Measurements from ENCODE around the gene ST6GALNAC4. TPM values are rescaled to one million over a fixed set of nuclear protein-coding genes. Genes with fewer than 3 reads are reported as not detected.
A peak's percentile ranks its signal among the peaks of the same experiment; 100 is the strongest.
"Not testable (repeated sequence)": the region's sequence is repeated elsewhere in the genome, so short reads cannot be mapped to it uniquely, and the experiment has no call there.

The ST6GALNAC4 gene
- total and polyA plus RNA-seq, 8 donors, result 20.7 to 89.9 (median 26.4) TPM

DNA sequence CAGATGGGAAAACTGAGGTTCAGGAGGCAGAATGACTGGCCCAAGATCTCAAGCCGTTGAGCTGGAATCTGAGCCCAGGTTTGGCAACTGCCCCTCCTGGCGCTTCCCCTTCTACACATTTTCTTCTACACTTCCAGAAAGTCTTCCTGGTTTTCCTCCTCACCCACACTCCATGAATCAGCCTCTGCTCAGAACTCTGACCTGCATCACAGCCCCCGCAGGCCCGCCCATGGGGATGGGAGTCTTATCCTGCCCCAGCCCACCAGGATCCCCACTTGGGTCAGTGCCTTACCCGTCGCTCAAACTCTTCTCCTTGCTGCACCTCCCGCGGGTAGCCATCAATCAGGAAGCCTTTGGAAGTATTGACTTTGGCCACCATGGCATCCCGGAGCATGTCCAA is 45.3 kb downstream of the ST6GALNAC4 start:
- TF ChIP-seq CTCF (IDR thresholded peaks at IDR 0.05), result no peak
- Histone ChIP-seq H3K4me1 (peaks cover 18 to 69% of the 10 kb centered on the region in 2 donors), H3K27me3 (no peaks in the 10 kb centered on the region), H3K27ac (no peak overlapping the region), H3K36me3 (peaks cover 0 to 46% of the 10 kb centered on the region in 2 donors), H3K9me3 (no peaks in the 10 kb centered on the region), H3K4me3 (no peak overlapping the region)
- DNase-seq (no peak), ATAC-seq (no peak)
- intact Hi-C loops (cut with DNase I), result loop anchor here in 1 of 2 donors (5.0 to 10.0 kb wide), 2 partner anchors 77 to 134 kb away; partner anchors contain the start of gene TOR2A

DNA sequence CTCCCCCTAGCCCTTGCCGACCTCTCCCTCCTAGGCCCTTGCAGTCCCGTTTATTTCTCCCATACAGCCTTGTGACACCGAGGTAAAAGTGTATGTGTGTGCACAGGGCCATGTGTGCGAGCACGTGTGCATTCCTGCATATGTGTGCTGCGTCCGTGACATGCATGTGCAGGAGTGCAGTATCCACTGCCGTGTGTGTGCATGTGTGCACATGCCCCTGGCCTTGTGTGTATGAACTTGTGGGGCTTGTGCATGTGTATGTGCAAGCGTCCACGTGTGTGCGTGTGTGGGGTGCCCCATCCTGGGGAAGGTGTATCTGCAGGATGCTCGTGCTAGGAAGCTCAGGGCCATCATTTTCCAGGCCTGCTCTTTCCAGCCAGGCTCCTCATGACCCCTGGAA is 46.0 kb downstream of the ST6GALNAC4 start:
- TF ChIP-seq CTCF (IDR thresholded peaks at IDR 0.05), result no peak
- DNase-seq (no peak), ATAC-seq (no peak)
- peaks cover 14 to 68% of the 10 kb centered on the region in 2 donors for H3K4me1 ChIP-seq
- intact Hi-C loops (cut with DNase I), result loop anchor here in 1 of 2 donors (5.0 to 10.0 kb wide), 2 partner anchors 76 to 134 kb away; partner anchors contain the start of gene TOR2A
- no peak overlapping the region for H3K27ac ChIP-seq
- H3K4me3 ChIP-seq, result no peak overlapping the region
- no peaks in the 10 kb centered on the region for H3K9me3 ChIP-seq
- peaks cover 0 to 46% of the 10 kb centered on the region in 2 donors for H3K36me3 ChIP-seq
- H3K27me3 ChIP-seq, result no peaks in the 10 kb centered on the region

- DNase-seq, H3K9me3 ChIP-seq, H3K27ac ChIP-seq, H3K4me3 ChIP-seq, H3K27me3 ChIP-seq, ATAC-seq: not testable (repeated sequence)
- Histone ChIP-seq H3K4me1 (peaks cover 14 to 65% of the 10 kb centered on the region in 2 donors), H3K36me3 (peaks cover 0 to 46% of the 10 kb centered on the region in 2 donors)
- intact Hi-C loops (cut with DNase I), result loop anchor here in 1 of 2 donors (5.0 to 10.0 kb wide), 2 partner anchors 75 to 133 kb away; partner anchors contain the start of gene TOR2A
- TF ChIP-seq CTCF (IDR thresholded peaks at IDR 0.05), result peak in 1 of 2 donors; percentile 57
Measured at GRCh38 chr9:127870153-127870491, 46.7 kb downstream of the ST6GALNAC4 start.

DNA sequence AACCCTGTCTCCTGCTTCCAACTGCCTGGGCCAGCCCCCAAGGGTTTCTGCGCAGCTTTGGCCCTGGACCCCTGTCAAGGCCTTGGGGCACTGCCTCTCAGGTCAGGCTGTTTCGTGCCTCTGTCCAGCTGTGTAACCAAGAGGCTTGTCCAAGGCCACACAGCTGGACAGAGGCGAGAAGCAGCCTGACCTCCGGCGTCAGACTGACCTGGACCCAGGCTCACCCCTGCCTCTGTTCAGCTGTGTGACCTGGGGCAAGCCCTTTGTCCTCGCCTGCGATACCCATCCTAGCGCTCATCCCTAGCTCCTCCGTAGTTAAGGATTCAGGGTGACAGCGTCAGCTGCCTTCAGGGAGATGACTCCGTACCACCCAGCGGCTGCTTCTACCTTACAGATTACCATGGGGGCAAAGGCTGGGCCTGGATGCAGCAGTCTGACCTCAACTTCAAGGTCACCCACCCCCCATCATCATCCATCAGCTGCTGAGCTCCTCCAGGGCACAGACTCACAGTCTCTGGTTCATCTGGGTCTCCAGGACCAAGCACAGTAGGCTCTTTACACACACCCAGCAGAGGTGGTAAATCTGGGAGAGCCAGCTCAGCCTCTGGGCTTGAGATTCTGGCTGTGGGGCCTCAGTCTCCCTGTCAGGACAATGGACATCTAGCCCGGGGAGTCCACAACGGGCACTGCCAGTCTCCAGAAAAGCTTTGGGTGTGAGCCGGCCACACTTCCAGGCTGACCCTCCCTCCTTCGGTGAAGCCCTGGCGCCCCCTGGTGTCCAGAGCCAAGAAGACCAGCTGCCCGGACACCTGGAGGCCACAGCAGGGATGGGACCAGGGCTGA is 47.3 kb downstream of the ST6GALNAC4 start:
- peaks cover 10 to 65% of the 10 kb centered on the region in 2 donors for H3K4me1 ChIP-seq
- H3K4me3 ChIP-seq, result no peak overlapping the region
- peak; percentile 85 for ATAC-seq
- peak; percentile 66 to 98 (median 88) for DNase-seq
- H3K27me3 ChIP-seq, result no peaks in the 10 kb centered on the region
- H3K27ac ChIP-seq, result no peak overlapping the region
- peak; percentile 81 to 96 for TF ChIP-seq CTCF (IDR thresholded peaks at IDR 0.05)
- no peaks in the 10 kb centered on the region for H3K9me3 ChIP-seq
- intact Hi-C loops (cut with DNase I), result loop anchor here in 1 of 2 donors (5.0 to 10.0 kb wide), 2 partner anchors 75 to 132 kb away; partner anchors contain the start of gene TOR2A
- H3K36me3 ChIP-seq, result peaks cover 0 to 46% of the 10 kb centered on the region in 2 donors

DNA sequence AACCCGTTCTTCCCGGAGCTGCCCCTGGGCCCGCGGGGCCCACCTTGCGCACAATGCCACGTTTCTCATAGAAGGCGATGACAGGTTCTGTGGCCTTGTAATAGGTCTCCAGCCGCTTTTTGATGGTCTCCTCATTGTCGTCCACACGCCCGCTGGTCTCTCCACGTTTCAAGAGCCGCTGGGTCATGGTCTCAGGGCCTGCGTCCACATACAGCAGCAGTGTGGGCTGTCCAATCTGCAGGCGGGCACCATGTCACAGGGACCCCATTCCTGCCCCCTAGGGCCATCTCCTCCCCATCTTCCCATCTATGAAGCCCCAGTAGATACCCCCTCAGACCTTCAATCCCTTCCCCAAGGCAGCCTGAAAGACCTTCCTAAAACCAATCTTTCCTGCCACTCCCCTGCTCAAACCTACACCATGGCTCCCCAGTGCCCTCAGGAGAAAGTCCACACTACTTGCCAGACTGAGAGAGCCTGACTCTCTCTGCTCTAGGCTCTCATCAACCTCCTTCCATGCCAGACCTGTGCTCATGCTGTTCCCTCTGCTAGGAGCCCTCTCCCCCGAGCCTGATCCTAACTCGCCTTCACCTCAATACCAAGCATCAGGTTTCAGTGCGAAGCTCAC is 48.5 kb downstream of the ST6GALNAC4 start:
- intact Hi-C loops (cut with DNase I), result no loop called here
- DNase-seq (no peak), ATAC-seq (no peak)
- H3K36me3 ChIP-seq, result peaks cover 0 to 46% of the 10 kb centered on the region in 2 donors
- peak overlapping the region in 1 of 2 donors; percentile 61 for H3K27ac ChIP-seq
- H3K4me3 ChIP-seq, result no peak overlapping the region
- H3K27me3 ChIP-seq, result no peaks in the 10 kb centered on the region
- no peaks in the 10 kb centered on the region for H3K9me3 ChIP-seq
- no peak for TF ChIP-seq CTCF (IDR thresholded peaks at IDR 0.05)
- peaks cover 0 to 61% of the 10 kb centered on the region in 2 donors for H3K4me1 ChIP-seq
